Activated CD8-positive, alpha-beta T cell treated with anti-CD3 and anti-CD28 coated beads for 36 hours (primary cell): ENCODE results near the gene BTBD7. TPM values are rescaled to one million over a fixed set of nuclear protein-coding genes. Genes with fewer than 3 reads are reported as not detected.

Experiments
- ATAC-seq: fragments of 200-7000 bp; cut with Tn5 transposase; one replicate; pipeline ENCODE4 v1.10.0; 2021; ENCODE audit warnings: mild to moderate bottlenecking, moderate library complexity
- CTCF ChIA-PET: fragments of 350-600 bp; sonication (Branson Sonifier 250); formaldehyde crosslinking; loops from one replicate; lab custom pipeline; 2021; ENCODE audit warnings: antibody characterized with exemption; lab: Charles Lee
- POLR2A ChIA-PET: fragments of 350-600 bp; sonication (Branson Sonifier 250); formaldehyde crosslinking; loops from one replicate; lab custom pipeline; 2021; ENCODE audit warnings: antibody characterized with exemption; lab: Charles Lee
- DNase-seq: peaks from one replicate; pipeline ENCODE4 v3.0.0-alpha.2; 2020
- H3K27ac Mint-ChIP-seq: one replicate; pipeline ENCODE4 v1.8.0; 2021; ENCODE audit warnings: mild to moderate bottlenecking, mixed read lengths
- H3K27me3 Mint-ChIP-seq: one replicate; pipeline ENCODE4 v1.8.0; 2021; ENCODE audit warnings: mixed read lengths
- H3K36me3 Mint-ChIP-seq: one replicate; pipeline ENCODE4 v1.8.0; 2021; ENCODE audit warnings: low read depth, mixed read lengths
- H3K4me1 Mint-ChIP-seq: one replicate; pipeline ENCODE4 v1.8.0; 2021; ENCODE audit warnings: low read depth, mixed read lengths
- H3K4me3 Mint-ChIP-seq: one replicate; pipeline ENCODE4 v1.8.0; 2021; ENCODE audit warnings: mild to moderate bottlenecking, moderate library complexity, mixed read lengths
- H3K9me3 Mint-ChIP-seq: one replicate; pipeline ENCODE4 v1.8.0; 2021; ENCODE audit warnings: mixed read lengths
- CTCF ChIP-seq: fragments of 200-600 bp; IDR thresholded peaks from one replicate; pipeline ENCODE4 v1.8.0; 2022; ENCODE audit warnings: antibody characterized with exemption, mild to moderate bottlenecking
- intact Hi-C: fragments of 100-400 bp; cut with micrococcal nuclease; formaldehyde crosslinking; loops from one replicate; pipeline ENCODE4 v1.10.0; 2022
- total RNA-seq, 2 experiments: library from RNA; stranded (reverse); gene quantifications; one replicate each; pipeline ENCODE4 v1.2.3, GENCODE V29; 2021

BTBD7 gene
- total RNA-seq, 2 experiments from 2014 or later: 8.7 to 12.6 TPM

- no peaks in the 10 kb centered on the region for H3K9me3 Mint-ChIP-seq
- H3K4me1 Mint-ChIP-seq: no peaks in the 10 kb centered on the region
- ATAC-seq (no peak), DNase-seq (no peak)
- H3K36me3 Mint-ChIP-seq: peaks cover 15% of the 10 kb centered on the region
- CTCF ChIA-PET: interaction anchor here (1.3 kb wide), 1 partner anchor 10 kb away, joined by 5 read pairs; no protein-coding TSS in a partner anchor
- intact Hi-C loops: no loop called here
- H3K27ac Mint-ChIP-seq: no peak overlapping the region
- no peaks in the 10 kb centered on the region for H3K27me3 Mint-ChIP-seq
- POLR2A ChIA-PET: no interaction called here
- TF ChIP-seq CTCF: no peak
- H3K4me3 Mint-ChIP-seq: no peak overlapping the region
These were observed 83.6 kb downstream of the BTBD7 start for GRCh38 chr14:93249128-93249831.

- no peak for ATAC-seq
- ChIA-PET CTCF (no interaction called here), POLR2A (no interaction called here)
- H3K36me3 Mint-ChIP-seq: peaks cover 27% of the 10 kb centered on the region
- TF ChIP-seq CTCF: no peak
- no peaks in the 10 kb centered on the region for H3K4me1 Mint-ChIP-seq
- no peak overlapping the region for H3K4me3 Mint-ChIP-seq
- no peaks in the 10 kb centered on the region for H3K27me3 Mint-ChIP-seq
- H3K27ac Mint-ChIP-seq: no peak overlapping the region
- H3K9me3 Mint-ChIP-seq: no peaks in the 10 kb centered on the region
- DNase-seq: no peak
- intact Hi-C loops: no loop called here
These were observed 86.3 kb downstream of the BTBD7 start for GRCh38 chr14:93246534-93246933.

- Mint-ChIP-seq H3K4me1 (no peaks in the 10 kb centered on the region), H3K4me3 (no peak overlapping the region), H3K9me3 (no peaks in the 10 kb centered on the region), H3K36me3 (peaks cover 25% of the 10 kb centered on the region), H3K27me3 (no peaks in the 10 kb centered on the region), H3K27ac (no peak overlapping the region)
- intact Hi-C loops: no loop called here
- TF ChIP-seq CTCF: no peak
- no peak for DNase-seq
- ChIA-PET CTCF (no interaction called here), POLR2A (interaction anchor here (1.3 kb wide), 1 partner anchor 10 kb away, joined by 3 read pairs; no protein-coding TSS in a partner anchor)
- no peak for ATAC-seq
These were observed 86.9 kb downstream of the BTBD7 start for GRCh38 chr14:93245764-93246420.

GRCh38 chr14:93240678-93241000, 92.2 kb downstream of the BTBD7 start:
- no peak for TF ChIP-seq CTCF
- POLR2A ChIA-PET: no interaction called here
- intact Hi-C loops: no loop called here

More at GRCh38 chr14:93240678-93241000, 92.2 kb downstream of the BTBD7 start:
- H3K27ac Mint-ChIP-seq: no peak overlapping the region
- H3K36me3 Mint-ChIP-seq: peaks cover 19% of the 10 kb centered on the region
- no peaks in the 10 kb centered on the region for H3K27me3 Mint-ChIP-seq
- H3K9me3 Mint-ChIP-seq: no peaks in the 10 kb centered on the region
- ATAC-seq (no peak), DNase-seq (no peak)
- no peak overlapping the region for H3K4me3 Mint-ChIP-seq
- H3K4me1 Mint-ChIP-seq: peaks cover 9% of the 10 kb centered on the region
- CTCF ChIA-PET: no interaction called here
